ENCODE results near the gene ST6GAL1.
"Not testable (repeated sequence)": the region's sequence is repeated elsewhere in the genome, so short reads cannot be mapped to it uniquely, and the experiment has no call there.

Gene ST6GAL1

DNA sequence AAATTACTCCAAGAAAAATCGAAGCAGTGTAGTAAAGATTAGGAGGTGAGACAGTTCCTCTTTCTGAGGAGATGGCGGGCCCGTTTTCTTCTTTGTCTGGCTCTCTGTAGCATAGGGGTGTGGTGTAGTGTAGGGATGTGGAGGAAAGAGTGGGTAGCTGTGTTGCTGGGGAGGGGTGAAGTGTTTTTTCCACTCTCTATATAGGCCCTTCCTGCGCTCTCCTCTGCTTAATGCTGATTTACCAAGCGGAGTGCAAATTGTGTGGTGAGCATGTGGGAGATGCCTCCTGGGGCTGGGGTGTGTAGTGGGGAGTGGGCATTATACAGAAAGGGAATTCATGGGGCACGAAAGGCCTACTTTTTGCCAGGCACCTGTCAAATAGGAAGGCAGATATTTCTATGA, 94.9 kb downstream of the ST6GAL1 start:
- DNase-seq: no peak

DNA sequence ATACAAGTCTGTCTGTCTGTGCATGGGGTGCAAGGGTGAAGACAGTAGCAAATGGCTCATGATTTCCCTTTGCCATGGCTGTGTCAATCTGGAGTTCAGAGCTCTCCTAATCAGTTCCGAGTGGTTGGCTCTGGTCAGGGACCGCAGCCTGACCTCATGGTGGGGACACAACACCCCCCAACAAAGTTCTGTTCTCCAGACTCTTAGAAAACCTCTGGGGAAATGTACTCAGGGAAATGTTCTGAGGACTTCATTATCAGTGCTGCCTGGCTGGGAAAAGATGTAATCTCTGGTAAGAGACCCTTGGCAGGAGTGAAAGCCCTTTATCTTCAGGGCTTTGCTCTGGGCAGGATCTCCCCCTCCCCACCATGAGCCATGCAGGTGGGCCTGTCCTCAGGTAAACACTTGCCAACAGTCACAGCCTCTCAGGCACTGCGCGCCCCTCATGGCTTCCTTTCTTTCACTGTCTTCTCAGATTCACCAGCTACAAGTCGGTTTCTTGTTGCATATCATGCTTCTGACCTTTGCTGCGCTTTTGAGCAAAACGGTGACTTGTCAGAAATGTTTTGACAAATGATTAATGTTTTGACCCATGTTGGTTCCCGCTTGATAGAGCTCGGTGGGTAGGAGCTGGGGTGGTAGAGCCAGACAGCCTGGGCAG, 95.5 kb downstream of the ST6GAL1 start:
- no peak for DNase-seq

DNA sequence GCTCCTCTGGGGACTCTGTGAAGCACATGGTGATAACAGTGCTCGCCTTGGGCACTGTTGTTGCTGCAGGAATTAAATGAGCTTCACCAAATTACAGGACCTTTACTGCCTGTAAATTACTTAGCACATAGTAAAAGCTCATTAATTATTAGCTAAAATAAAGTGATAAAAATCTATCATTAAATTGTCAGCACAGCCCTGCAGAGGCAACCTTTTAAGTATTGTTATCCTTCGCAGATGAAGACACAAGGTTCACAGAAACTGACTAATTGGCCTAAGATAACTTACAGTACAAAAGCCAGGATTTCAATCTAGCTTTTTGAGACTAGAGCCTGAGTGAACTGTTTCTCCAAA, 96.0 kb downstream of the ST6GAL1 start:
- peak; percentile 73 for DNase-seq

DNA sequence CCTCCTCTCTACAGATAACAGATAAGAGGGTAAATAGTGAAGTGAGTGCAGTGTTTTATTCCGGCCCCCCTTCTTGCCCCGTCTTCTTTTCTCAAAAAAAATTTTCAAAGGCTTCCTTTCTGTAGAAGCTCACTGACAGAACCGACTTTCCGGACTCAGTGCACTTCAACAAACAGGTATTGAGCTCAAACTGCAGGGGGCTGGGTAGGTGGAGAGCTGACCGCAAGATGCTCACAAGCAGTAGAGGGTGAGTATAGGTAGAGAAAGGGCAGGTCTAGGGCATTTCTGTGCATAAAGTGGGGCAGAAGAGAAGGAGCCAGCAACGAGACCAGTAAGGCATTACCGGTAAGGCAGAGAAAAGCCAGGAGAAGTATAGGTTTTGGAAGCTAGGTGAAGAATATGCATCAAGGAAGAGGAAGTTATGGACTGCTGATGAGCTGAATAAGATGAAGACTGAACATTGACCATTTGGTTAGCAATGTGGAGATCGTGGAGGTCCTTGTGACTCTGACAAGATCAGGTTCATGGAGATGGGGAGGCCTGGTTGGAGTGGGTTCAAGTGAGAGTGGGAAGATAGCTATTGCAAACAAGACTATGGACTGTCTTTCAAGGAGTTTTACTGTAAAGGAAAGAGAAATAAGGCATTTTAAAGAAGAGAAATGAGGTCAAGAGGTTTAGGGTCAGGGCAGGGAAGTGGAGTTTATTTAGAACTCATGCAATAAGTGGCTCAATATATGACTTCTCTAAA, 97.4 kb downstream of the ST6GAL1 start:
- DNase-seq: no peak

DNA sequence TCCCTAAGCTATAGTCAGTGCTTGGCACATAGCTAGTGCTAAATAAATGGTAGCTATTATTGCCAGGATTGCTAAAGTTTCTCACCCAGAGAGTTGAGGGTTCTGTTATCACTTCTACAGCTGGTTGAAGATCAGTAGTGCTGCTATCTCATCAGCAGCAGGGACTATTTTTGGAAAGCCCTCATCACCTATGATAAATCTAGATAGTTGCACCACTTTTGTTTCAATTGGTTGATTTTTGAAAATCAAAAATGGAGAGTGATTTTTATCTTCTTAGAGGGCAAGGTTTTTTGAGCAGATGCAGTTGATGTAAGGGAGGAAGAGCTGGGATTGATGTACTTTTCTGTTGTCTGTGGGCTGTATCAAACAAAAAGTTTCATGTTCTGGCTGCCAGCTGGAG, 101.6 kb downstream of the ST6GAL1 start:
- DNase-seq: no peak

DNA sequence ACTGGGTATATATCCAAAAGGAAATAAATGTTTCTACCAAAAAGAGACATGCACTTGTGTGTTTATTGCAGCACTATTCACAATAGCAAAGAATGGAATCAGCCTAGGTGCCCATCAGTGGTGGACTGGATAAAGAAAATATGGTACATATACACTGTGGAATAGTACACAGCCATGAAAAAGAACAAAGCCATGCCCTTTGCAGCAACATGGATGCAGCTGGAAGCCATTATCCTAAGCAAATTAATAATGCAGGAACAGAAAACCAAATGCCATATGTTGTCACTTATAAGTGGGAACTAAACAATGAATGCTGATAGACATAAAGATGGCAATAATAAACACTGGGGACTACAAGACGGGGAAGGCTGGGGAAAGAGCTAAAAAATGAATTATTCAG, 106.1 kb downstream of the ST6GAL1 start:
- DNase-seq: no peak

DNA sequence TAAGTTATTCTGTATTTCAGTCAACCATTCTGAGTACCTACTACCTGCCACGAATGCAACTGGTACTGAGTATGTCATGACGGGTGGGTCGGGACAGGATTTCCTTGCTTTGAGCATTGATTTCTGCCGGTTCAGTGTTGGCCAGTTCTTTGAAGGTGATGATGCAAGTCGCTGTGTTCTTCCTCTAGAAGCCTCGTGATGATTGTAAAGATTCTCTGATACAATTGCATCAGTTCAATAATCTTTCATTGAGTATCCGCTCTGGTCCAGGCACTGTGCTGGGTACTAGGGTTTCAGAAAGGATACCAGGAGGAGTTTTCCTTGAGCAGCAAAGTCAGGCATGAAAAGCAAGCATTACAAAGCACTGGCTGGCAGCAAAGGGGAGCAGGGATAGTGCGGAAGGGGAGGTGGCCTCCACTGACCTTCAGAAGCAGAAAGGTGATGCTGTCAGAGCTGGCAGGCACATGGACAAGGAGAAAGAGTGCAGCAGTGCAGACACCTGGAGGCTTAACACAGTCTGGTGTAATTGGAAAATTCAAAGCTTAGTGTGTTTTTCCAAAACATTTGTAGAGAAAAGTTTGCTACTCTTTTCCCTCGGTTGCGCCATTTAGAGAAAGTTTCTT, 108.9 kb downstream of the ST6GAL1 start:
- no peak for DNase-seq

DNA sequence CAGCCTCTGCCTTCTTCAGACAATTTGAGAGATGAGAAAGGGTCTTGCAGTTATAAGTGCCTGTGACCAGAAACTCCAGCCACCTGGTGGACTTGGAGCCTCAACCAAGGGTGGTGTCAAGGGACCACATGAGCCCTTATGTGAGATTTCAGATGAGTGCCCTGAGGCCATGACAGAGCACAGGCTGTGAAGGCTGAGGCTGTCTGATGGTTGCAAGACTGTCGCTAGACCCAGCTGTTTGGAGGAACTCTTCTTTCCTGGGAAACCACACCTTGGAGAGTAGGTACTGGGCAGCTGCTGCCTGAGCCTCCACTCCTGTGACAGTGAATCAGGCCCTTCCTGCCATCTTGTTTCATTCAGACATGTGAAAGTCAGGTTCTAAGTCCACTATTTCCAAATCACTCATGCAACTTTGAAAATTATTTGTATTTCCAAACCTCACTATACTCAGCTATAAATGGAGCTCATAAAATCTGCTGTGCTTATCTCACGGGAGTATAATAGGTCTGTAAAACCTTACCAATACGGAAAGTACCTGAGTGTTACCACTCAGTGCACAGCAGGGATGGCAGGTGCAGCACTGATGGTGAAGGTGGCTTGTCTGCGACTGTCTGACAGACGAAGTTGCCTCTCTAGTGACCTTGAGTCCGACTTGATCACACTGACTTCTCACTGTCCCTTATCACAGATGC, 109.5 kb downstream of the ST6GAL1 start:
- DNase-seq: no peak

DNA sequence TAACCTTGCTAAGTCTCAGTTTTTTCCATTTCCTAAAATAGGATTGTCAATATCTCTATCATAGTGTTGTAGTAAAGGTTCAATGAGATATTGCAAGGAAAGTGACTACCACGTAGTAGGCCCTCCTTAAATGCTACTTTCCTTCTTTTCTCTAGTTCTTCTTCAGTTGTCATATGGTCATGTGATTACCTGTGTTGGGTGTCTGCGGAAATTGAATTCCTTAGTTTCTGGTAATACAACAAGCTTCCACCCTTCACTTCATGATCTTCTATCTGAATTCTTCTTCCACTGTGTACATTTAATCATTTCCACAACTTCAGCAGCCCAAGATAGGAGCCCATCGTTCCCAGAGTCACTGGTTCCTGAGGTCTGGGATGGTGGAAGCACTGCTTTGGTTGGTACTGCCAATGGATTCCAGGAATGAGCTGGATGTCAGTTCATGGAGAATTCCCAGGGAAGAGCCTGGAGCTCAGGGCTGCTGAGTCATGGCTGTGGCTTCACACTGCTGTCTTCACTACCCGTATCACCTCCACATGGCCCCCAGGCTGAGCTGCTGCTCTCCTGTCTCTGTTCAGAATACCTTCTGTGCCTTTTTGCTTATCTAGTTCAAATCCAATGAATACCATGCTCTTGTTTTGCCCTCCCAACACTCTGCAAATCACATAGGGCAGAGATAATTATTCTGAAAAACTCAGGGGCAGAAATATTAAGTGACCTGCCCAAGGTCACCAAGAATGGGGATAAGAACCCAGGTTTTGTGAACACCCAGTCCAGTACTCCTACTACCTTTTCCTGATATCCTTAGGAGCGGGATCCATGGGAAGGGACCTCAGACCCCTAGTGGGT, 110.4 kb downstream of the ST6GAL1 start:
- peak; percentile 13 for DNase-seq

DNA sequence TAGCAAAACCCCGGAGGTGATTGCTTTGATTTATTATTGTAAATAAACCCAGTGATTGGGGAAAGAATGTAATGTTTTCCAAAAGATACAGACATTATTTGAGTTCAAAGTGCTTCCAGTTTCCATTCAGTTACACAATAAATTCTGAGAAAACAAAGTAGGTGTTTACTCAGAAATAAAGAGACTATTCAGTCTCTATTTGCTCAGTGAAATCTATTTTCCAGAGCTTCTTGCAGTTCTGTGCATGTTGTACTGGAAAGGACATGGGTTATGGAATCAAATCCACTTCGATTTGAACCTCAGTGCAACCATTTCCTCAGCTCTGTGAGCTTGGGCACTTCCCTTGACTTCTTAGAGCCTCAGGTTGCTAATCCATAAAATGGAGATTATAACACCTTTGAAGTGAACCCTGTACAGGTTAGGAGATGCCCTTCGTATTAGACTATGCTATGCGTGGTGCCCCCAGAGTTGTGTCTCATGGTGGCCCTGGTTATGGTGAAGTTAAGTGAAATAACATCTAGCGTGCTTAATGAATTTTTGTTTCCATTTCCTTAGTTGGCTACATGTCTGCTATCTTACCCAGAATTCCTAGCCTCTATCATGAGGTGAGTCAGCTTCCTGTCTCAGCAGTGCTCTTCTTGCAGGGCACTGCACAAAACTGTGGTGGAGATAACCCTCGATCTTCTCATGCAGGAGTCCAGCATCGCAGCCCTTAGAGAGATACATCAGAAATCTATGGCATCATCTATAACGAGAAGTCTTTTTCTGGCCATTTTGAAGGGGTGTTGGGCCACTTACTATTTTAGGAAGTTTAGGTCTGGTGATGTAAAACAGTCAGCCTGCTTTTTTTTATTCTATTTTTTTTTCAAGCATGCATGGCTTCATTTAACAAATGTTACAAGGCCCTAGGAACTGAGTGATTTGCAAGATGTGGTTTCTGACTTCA, 111.3 kb downstream of the ST6GAL1 start:
- peak; percentile 1 for DNase-seq

DNA sequence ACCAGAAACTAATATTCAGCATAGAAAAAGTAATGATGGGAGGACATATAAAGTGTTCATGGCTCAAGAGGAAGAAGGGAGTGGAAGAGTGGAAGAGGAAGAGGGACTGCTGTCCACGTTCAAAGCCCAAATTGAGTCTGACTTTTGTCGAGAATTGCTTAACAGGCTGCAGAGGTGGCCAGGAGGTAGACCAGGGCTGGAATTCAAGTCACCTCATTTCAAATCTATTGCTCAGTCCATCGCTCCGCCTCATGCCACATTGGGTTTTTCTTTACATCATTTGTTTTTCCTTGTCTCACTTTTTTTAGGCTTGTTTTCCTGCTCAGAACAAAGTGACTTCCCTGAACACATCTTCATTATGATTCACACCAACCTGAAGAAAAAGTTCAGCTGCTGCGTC, 112.0 kb downstream of the ST6GAL1 start:
- DNase-seq: no peak

DNA sequence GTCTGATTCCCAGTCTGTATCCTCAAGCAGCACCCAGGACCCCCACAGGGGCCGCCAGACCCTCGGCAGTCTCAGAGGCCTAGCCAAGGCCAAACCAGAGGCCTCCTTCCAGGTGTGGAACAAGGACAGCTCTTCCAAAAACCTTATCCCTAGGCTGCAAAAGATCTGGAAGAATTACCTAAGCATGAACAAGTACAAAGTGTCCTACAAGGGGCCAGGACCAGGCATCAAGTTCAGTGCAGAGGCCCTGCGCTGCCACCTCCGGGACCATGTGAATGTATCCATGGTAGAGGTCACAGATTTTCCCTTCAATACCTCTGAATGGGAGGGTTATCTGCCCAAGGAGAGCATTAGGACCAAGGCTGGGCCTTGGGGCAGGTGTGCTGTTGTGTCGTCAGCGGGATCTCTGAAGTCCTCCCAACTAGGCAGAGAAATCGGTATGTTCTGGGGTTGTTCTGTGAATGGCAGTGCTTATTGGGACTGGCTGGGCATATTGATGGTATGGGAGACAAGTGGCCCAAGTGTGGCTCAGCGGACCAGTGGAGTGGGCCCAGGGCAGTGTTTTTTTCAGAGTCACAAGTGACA, 112.6 kb downstream of the ST6GAL1 start:
- DNase-seq: no peak

DNA sequence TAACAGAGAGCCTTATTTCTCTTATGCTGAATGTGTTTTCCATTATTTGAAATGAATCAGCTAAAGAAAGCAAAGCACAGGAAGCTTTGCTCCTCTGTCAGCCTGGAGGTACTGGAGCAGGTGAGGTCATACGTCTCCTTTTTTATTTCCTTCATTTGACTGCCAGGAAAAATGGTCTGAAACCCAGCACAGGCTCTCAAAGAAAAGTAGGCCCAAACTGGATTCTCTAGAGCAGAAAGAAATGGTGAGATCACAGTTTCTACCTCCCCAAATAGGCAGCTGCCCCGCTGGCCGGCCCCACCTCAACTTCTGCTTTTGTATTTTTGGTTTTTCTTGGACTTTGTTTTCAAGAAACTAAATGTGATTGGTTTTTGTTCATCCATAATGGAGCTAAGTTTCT, 113.9 kb downstream of the ST6GAL1 start:
- DNase-seq: peak; percentile 58

DNA sequence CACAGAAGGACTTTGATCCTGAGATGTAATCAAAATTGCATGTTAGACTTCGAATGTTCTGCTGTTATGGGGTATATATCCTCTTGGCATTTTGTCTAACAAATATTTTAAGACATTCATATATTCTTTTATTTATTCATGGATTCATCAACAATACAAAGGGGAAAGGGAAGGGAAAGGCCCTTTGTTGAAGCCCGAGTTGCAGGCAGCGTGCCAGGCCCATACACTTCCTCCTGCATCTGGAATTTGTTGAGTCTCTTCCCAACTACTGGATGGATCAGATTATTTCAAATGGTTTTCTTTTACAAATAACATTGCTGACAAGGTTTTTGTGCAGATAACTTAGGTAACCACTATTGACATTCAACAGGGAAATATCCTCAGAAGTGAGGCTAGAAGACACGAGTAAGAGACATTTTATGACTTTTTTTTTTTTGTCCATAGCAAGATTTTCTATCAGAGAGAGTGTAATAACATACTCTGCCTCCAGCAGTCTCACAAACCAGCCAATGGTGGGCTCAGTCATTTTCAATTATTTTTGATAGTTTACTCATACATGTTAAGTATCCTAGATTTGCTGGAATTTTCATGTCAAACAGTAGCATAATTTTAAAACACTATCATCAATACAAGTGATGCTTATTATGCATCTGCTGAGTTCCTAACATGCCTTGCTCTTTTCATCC, 114.7 kb downstream of the ST6GAL1 start:
- no peak for DNase-seq

DNA sequence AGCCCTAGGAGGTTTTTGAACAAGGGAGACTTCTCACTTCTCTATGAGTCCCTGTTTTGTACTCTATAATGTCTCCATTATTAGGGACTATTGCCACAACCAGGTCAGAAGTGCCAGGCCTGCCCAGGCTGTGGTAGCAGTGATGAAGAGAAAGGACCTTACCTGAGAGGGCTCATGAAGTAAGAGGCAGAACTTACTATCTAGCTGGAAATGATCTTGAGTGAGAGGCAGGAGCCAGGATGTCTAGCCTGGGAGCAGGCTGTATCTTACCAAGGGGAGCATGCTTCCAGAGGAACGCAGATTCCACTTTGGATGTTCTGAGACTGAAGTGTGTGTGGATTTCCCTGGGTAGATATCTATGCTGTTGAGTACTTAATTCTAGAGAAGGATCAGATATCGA, 115.7 kb downstream of the ST6GAL1 start:
- no peak for DNase-seq

DNA sequence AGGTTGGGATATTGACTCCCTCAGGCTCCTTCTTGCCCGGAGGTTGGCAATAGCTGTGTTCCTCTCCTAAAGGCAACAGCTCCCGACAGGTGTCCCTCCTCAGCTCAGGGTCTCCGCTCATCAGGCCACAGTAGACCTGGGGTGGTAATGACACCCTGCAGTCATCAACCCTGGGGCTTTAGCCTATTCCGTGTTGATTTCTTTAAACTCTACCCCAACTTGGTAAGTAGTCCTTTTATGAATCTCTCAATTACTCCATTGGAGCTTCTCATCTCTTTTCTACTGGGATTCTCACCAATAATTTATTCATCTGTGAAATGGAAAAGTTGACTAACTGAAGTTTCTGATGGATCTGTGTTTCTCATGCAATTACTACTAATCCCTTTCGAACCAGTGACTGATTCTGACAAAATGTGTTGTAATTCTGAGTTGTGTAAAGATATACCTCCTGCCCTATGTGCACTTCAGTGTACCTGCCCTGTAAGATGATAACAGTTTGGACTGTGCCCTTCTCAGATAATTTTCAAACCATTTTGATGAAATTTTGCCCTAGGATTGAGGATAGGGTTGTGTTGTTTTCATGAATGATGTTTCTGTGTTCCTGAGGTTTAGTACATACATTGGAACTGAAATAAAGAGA, 119.3 kb downstream of the ST6GAL1 start:
- no peak for DNase-seq

DNA sequence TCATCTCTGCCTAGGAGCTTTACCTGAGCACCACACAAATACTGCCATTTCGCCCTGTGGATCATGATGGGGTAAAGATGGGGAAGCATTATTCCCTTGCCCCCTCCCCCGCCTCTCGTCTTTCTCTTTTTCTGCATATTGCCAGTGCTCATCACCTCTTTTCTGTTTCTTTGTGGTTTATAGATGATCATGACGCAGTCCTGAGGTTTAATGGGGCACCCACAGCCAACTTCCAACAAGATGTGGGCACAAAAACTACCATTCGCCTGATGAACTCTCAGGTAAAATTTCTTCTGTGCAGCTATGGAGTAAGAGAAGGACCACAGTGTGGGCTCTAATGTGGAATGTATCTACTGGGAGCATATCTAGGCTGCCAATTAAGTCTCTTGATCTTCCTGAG, 120.7 kb downstream of the ST6GAL1 start:
- no peak for DNase-seq

DNA sequence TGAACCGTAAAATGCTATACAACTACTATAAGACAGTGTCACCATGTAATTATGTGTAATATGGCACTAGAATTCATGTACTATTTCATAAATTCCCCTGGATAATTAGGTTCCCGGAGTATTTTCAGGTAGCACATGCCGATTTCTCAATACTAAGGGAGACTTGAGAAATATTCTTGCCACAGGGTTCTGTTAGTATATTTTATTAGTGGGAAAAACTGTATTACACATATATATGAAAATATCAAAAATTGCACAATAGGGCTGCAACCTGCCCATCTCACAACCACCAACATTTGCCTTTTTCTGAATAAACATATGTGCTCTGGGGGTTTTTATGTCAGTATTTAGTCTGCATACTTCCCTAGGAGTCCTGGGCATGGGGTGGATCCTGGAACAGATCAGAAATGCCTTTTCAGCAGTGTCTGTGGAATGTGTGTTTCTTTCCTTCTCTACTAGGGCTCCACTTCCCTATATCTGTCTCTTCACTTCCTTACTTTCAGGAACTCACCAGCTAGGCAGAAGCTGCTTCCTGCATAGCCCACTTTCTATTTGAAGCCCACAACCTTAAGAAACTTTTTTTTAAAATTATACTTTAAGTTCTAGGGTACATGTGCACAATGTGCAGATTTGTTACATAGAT, 121.5 kb downstream of the ST6GAL1 start:
- no peak for DNase-seq

DNA sequence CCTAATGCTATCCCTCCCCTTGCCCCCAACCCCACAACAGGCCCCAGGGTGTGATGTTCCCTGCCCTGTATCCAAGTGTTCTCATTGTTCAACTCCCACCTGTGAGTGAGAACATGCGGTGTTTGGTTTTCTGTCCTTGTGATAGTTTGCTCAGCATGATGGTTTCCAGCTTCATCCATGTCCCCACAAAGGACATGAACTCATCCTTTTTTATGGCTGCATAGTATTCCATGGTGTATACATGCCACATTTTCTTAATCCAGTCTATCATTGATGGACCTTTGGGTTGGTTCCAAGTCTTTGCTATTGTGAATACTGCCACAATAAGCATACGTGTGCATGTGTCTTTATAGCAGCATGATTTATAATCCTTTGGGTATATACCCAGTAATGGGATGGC, 122.1 kb downstream of the ST6GAL1 start:
- DNase-seq: not testable (repeated sequence)

DNA sequence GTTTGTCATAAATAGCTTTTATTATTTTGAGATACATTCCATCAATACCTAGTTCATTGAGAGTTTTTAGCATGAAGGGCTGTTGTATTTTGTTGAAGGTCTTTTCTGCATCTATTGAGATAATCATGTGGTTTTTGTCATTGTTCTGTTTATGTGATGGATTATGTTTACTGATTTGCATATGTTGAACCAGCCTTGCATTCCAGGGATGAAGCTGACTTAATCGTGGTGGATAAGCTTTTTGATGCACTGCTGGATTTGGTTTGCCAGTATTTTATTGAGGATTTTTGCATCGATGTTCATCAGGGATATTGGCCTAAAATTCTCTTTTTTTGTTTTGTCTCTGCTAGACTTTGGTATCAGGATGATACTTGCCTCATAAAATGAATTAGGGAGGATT, 124.1 kb downstream of the ST6GAL1 start:
- not testable (repeated sequence) for DNase-seq

Measured in kidney glomerular epithelial cell (primary cell).